CD14-positive monocyte (primary cell): ENCODE results near the gene EPHB2. TPM values are rescaled to one million over a fixed set of nuclear protein-coding genes. Genes with fewer than 3 reads are reported as not detected.

Source experiments
- DNase-seq, 3 donors: peaks; one replicate each; pipeline ENCODE4 v3.0.0-alpha.2; 2011 to 2022
- H2AFZ ChIP-seq: 2 replicates; pipeline ENCODE4 v1.6.0; 2012; ENCODE audit warnings: mild to moderate bottlenecking, low read depth, low read length, inconsistent platforms; ENCODE audit not compliant: insufficient read depth, poor library complexity, severe bottlenecking
- H3K27ac ChIP-seq, 2 donors: 1 replicate in 1 of 2; 2 replicates in 1 of 2; pipeline ENCODE4 v1.5.1; 2012 to 2013; ENCODE audit warnings: low read length in 2 of 2, control low read depth in 1 of 2, inconsistent platforms in 1 of 2, low read depth in 1 of 2, mild to moderate bottlenecking in 1 of 2
- H3K27me3 ChIP-seq, 2 donors: one replicate each; pipeline versions ENCODE4 v1.6.0 to v1.6.1; 2011 to 2013; ENCODE audit warnings: low read length in 2 of 2; ENCODE audit not compliant: control insufficient read depth in 2 of 2, insufficient read depth in 2 of 2
- H3K36me3 ChIP-seq, 2 donors: replicated peaks in 1 of 2; 1 replicate in 1 of 2; 2 replicates in 1 of 2; pipeline versions ENCODE4 v1.5.1 to v1.6.1; 2012 to 2013; ENCODE audit warnings: low read length in 2 of 2, control low read depth in 1 of 2, inconsistent platforms in 1 of 2, mild to moderate bottlenecking in 1 of 2; ENCODE audit not compliant: insufficient read depth in 2 of 2, control insufficient read depth in 1 of 2
- H3K4me1 ChIP-seq, 2 donors: 1 replicate in 1 of 2; 2 replicates in 1 of 2; pipeline versions ENCODE4 v1.5.1 to v1.6.1; 2012 to 2013; ENCODE audit warnings: low read length in 2 of 2, control low read depth in 1 of 2, inconsistent platforms in 1 of 2, mild to moderate bottlenecking in 1 of 2, moderate library complexity in 1 of 2; ENCODE audit not compliant: insufficient read depth in 2 of 2, control insufficient read depth in 1 of 2
- H3K4me2 ChIP-seq: replicated peaks from 2 replicates; pipeline ENCODE3; 2012; ENCODE audit warnings: low read length, moderate library complexity, mild to moderate bottlenecking; ENCODE audit not compliant: poor library complexity, severe bottlenecking; ENCODE audit errors: extremely low read depth
- H3K4me3 ChIP-seq, 3 experiments: fragments of 200-600 bp in 1 of 3; sonication (generic) in 1 of 3; replicated peaks in 1 of 3; 1 replicate in 2 of 3; 2 replicates in 1 of 3; pipeline ENCODE4 v1.5.1; 2011 to 2013; ENCODE audit warnings: low read length in 3 of 3, mild to moderate bottlenecking in 3 of 3, control low read depth in 2 of 3, low read depth in 2 of 3, inconsistent platforms in 1 of 3, moderate library complexity in 1 of 3
- H3K79me2 ChIP-seq: 2 replicates; pipeline ENCODE4 v1.6.0; 2012; ENCODE audit warnings: mild to moderate bottlenecking, control low read depth, inconsistent platforms, low read length, moderate library complexity; ENCODE audit not compliant: insufficient read depth
- H3K9ac ChIP-seq: 2 replicates; pipeline ENCODE4 v1.6.0; 2017; ENCODE audit warnings: low read length, mild to moderate bottlenecking; ENCODE audit not compliant: insufficient read depth, poor library complexity, severe bottlenecking
- H3K9me3 ChIP-seq, 2 donors: replicated peaks in 1 of 2; 1 replicate in 1 of 2; 2 replicates in 1 of 2; pipeline versions ENCODE4 v1.5.1 to v1.6.1; 2012 to 2013; ENCODE audit warnings: low read length in 2 of 2, control low read depth in 1 of 2; ENCODE audit not compliant: control insufficient read depth in 1 of 2, insufficient read depth in 1 of 2
- H4K20me1 ChIP-seq: 2 replicates; pipeline ENCODE4 v1.6.0; 2012; ENCODE audit warnings: mild to moderate bottlenecking, low read length, control low read depth, moderate library complexity; ENCODE audit not compliant: insufficient read depth
- H3K27ac Mint-ChIP-seq, 7 donors: one replicate each; pipeline ENCODE4 v1.8.0; 2020; ENCODE audit warnings: mild to moderate bottlenecking in 7 of 7, mixed read lengths in 7 of 7, moderate library complexity in 6 of 7, inconsistent platforms in 2 of 7
- H3K27me3 Mint-ChIP-seq, 3 donors: one replicate each; pipeline ENCODE4 v1.8.0; 2021 to 2022; ENCODE audit warnings: low read depth in 3 of 3, mild to moderate bottlenecking in 3 of 3, mixed read lengths in 3 of 3, moderate library complexity in 3 of 3, inconsistent platforms in 1 of 3
- H3K36me3 Mint-ChIP-seq, 2 donors: one replicate each; pipeline ENCODE4 v1.8.0; 2020; ENCODE audit warnings: mixed read lengths in 2 of 2, inconsistent platforms in 1 of 2, mild to moderate bottlenecking in 1 of 2
- H3K4me1 Mint-ChIP-seq: one replicate; pipeline ENCODE4 v1.8.0; 2020; ENCODE audit warnings: mild to moderate bottlenecking, mixed read lengths
- H3K4me3 Mint-ChIP-seq, 2 donors: one replicate each; pipeline ENCODE4 v1.8.0; 2020; ENCODE audit warnings: mild to moderate bottlenecking in 2 of 2, mixed read lengths in 2 of 2, moderate library complexity in 1 of 2
- H3K9me3 Mint-ChIP-seq, 7 donors: one replicate each; pipeline ENCODE4 v1.8.0; 2020 to 2022; ENCODE audit warnings: mixed read lengths in 7 of 7, mild to moderate bottlenecking in 6 of 7, moderate library complexity in 6 of 7, inconsistent platforms in 2 of 7
- CTCF ChIP-seq: fragments of 200-600 bp; IDR thresholded peaks from one replicate; pipeline ENCODE4 v1.8.0; 2022; ENCODE audit warnings: antibody characterized with exemption, mild to moderate bottlenecking
- WGBS: methylation state at CpG from one replicate; pipeline ENCODE4 v1.1.5; 2013; ENCODE audit warnings: missing lambda C conversion rate; ENCODE audit not compliant: insufficient coverage; 5-methylcytosine and 5-hydroxymethylcytosine counted together
- intact Hi-C, 2 donors: fragments of 100-400 bp; cut with micrococcal nuclease; formaldehyde crosslinking; loops; one replicate each; pipeline versions ENCODE4 v1.15.0 to v1.15.1; 2023
- polyA plus RNA-seq, 3 donors: library from polyadenylated mRNA; depleted of rRNA in 1 of 3; unstranded in 2 of 3; stranded (reverse) in 1 of 3; fragments of 300-500 nt in 2 of 3; fragments of >200 nt in 1 of 3; fragmentation: Illumina TruSeq in 2 of 3; gene quantifications; 1 replicate in 2 of 3; 2 replicates in 1 of 3; pipeline ENCODE4 v1.2.3, GENCODE V29; 2012 to 2021

The EPHB2 gene
- polyA plus RNA-seq, 3 donors = 2.9 to 5.6 (median 3.4) TPM

DNA sequence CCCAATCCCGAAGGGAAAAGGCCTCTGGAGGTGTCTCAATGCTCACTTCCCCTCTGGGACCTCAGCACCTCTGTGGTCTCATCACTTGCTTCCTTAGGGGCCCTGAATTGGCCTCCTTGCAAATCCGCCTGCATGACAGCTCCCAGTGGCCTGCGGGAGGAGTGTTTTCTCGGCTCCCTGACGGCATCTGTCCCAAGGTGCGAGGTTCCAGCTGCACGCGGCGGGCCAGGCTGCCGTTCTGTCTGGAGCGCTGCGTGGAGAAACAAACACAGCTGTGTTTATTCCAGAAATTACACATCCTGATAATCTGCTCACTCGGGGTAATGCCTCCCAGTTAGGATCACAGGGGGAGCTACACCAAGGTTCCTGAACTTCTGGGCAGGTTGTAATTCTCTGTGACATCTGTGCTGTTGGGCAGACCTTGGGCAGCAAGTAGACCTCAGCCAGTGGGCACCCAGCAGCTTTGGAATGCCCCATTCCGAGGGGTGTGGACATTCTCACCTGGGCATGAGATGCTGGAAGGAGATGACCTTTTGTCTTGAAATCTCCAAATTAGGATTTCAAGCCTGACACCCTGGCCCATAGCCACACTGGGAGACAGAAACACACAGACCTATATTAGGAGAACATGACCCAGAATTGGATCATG is 18.2 kb downstream of the EPHB2 start:
- H3K4me1 ChIP-seq = peaks cover 0 to 3% of the 10 kb centered on the region in 2 donors
- WGBS = 92% methylated on average over 14 of the region's 14 CpGs
- no peaks in the 10 kb centered on the region for H3K36me3 ChIP-seq
- H3K4me3 ChIP-seq = no peak overlapping the region
- Mint-ChIP-seq H3K36me3 (no peaks in the 10 kb centered on the region), H3K27ac (no peak overlapping the region), H3K4me3 (no peak overlapping the region), H3K4me1 (peaks cover 2% of the 10 kb centered on the region), H3K27me3 (peaks cover 11 to 18% (median 18%) of the 10 kb centered on the region in 3 donors), H3K9me3 (no peaks in the 10 kb centered on the region)
- no peaks in the 10 kb centered on the region for H4K20me1 ChIP-seq
- no peak for DNase-seq
- H3K9ac ChIP-seq = no peak overlapping the region
- no peak overlapping the region for H2AFZ ChIP-seq
- H3K27ac ChIP-seq = no peak overlapping the region
- intact Hi-C loops = no loop called here
- H3K9me3 ChIP-seq = no peaks in the 10 kb centered on the region
- peaks cover 3 to 11% of the 10 kb centered on the region in 2 donors for H3K27me3 ChIP-seq
- H3K4me2 ChIP-seq = no peak overlapping the region
- no peak for TF ChIP-seq CTCF
- H3K79me2 ChIP-seq = no peaks in the 10 kb centered on the region

DNA sequence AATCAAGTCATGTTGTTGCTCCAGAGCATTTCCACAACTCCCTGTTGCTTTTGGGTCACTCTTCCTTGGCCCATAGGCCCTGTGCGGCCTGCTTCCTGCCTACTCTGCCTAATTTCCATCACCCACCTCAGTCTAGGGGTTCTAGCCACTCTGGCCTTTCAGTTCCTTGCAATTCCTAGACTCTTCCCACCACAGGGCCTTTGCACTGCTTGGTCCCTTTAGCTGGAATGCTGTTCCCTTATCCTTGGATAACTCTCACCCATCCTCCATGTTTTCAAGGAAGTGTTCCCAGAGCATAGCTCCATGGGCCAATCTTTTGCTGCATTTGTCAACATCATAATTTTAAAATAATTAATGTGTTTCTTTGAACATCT is 18.7 kb downstream of the EPHB2 start:
- H4K20me1 ChIP-seq = no peaks in the 10 kb centered on the region
- no peak overlapping the region for H3K9ac ChIP-seq
- no peak overlapping the region for H2AFZ ChIP-seq
- 92% methylated on average over 1 of the region's 1 CpG for WGBS
- no peaks in the 10 kb centered on the region for H3K9me3 ChIP-seq
- TF ChIP-seq CTCF = no peak
- peaks cover 0 to 6% of the 10 kb centered on the region in 2 donors for H3K27me3 ChIP-seq
- no peak overlapping the region for H3K4me2 ChIP-seq
- no peaks in the 10 kb centered on the region for H3K9me3 Mint-ChIP-seq
- DNase-seq = no peak
- peaks cover 0 to 8% of the 10 kb centered on the region in 2 donors for H3K4me1 ChIP-seq
- no peak overlapping the region for H3K27ac Mint-ChIP-seq
- peaks cover 6% of the 10 kb centered on the region for H3K4me1 Mint-ChIP-seq
- H3K4me3 Mint-ChIP-seq = no peak overlapping the region
- H3K36me3 ChIP-seq = no peaks in the 10 kb centered on the region
- H3K27me3 Mint-ChIP-seq = peaks cover 9 to 16% (median 15%) of the 10 kb centered on the region in 3 donors
- intact Hi-C loops = no loop called here
- no peak overlapping the region for H3K4me3 ChIP-seq
- no peaks in the 10 kb centered on the region for H3K79me2 ChIP-seq
- H3K27ac ChIP-seq = no peak overlapping the region
- H3K36me3 Mint-ChIP-seq = no peaks in the 10 kb centered on the region
